ENCODE results near the gene STIM1. TPM values are rescaled to one million over a fixed set of nuclear protein-coding genes. Genes with fewer than 3 reads are reported as not detected.
A peak's percentile ranks its signal among the peaks of the same experiment; 100 is the strongest.

The STIM1 gene
- total RNA-seq, 4 donors from 2014 or later, result 42.4 to 114 (median 72.8) TPM

DNA sequence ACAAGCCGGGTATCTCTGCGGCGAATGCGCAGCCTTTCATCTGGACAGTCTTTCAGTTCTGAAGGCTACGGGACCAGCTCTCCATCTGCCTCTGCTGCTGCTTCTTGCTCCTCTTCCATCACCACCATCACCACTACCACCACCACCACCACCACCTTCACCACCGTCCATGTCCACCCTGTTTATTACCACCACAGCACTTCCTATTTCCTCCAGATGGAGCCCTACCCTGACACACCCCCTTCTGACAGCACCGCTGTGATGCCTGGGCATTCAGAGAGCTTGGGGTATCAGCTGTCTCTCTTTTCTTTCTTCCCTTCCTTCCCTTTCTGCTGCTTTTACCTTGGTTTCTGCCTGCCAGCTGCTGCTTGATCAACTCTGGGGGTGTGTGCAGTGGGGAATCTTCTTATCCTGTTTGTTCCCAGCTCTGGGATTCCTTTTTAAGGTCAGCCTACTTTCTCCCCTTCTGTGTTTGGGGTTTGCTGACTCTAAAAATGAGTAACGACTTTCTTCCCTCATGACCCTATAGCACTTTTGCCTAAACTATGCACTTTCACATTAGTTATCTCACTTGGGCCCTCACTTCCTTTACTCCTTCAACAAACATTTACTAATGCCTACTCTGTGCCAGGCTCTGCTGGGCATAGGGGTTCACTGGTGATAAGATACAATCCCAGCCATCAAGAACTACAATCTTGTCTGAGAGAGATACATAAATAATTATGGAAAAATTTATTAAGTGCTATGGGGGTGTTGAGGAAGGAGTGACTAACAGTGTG, 231.3 kb downstream of the STIM1 start:
- no peak for TF ChIP-seq POLR2AphosphoS5 (IDR thresholded peaks at IDR 0.05)
- TF ChIP-seq POLR2A (IDR thresholded peaks at IDR 0.05), result no peak
- TF ChIP-seq CTCF (IDR thresholded peaks at IDR 0.05), result no peak
- no peak for TF ChIP-seq EP300 (IDR thresholded peaks at IDR 0.05)
- Histone ChIP-seq H3K36me3 (peaks cover 3 to 95% of the 10 kb centered on the region in 2 donors), H3K4me3 (no peak overlapping the region), H3K27ac (no peak overlapping the region), H3K27me3 (no peaks in the 10 kb centered on the region), H3K4me1 (no peaks in the 10 kb centered on the region), H3K9me3 (no peaks in the 10 kb centered on the region)
- WGBS, 2 donors (ENCODE audit: low coverage in 1 of 2), result 84 to 87% methylated on average over 7 to 8 of the region's 8 CpGs
- ATAC-seq, result no peak

- H3K36me3 ChIP-seq, result peaks cover 3 to 95% of the 10 kb centered on the region in 2 donors
- WGBS, 2 donors (ENCODE audit: low coverage in 1 of 2), result 80 to 83% methylated on average over 3 to 5 of the region's 5 CpGs
- TF ChIP-seq CTCF (IDR thresholded peaks at IDR 0.05) (peak in 1 of 4 experiments; percentile 5), EP300 (IDR thresholded peaks at IDR 0.05) (no peak)
Measured at GRCh38 chr11:4087551-4087950, 232.1 kb downstream of the STIM1 start.

DNA sequence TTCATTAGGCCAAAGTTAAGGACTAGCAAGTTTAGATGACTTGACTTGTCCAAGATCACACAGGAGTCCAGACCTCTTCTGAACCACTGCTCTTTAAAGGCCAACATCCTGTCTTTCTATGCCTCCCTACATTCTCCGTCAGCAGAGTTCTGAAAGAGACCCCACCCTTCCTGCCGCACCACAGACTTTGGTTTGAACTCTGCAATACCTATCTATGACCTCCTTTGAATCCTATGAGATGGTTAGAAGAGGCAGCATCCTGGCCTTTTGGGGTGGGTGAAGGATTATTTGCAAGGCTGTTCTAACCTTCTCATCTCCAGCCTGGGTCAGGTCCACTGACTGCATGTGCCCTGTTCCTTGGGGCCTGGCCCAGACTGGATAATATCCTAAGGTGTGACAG, 234.8 kb downstream of the STIM1 start:
- Histone ChIP-seq H3K4me3 (no peak overlapping the region), H3K36me3 (peaks cover 3 to 69% of the 10 kb centered on the region in 2 donors), H3K4me1 (peaks cover 0 to 11% (median 0%) of the 10 kb centered on the region in 3 donors), H3K27me3 (no peaks in the 10 kb centered on the region), H3K27ac (no peak overlapping the region), H3K9me3 (no peaks in the 10 kb centered on the region)
- TF ChIP-seq POLR2A (IDR thresholded peaks at IDR 0.05), result no peak
- TF ChIP-seq EP300 (IDR thresholded peaks at IDR 0.05), result no peak
- TF ChIP-seq CTCF (IDR thresholded peaks at IDR 0.05), result no peak
- TF ChIP-seq POLR2AphosphoS5 (IDR thresholded peaks at IDR 0.05), result no peak
- no peak for ATAC-seq
- 92 to 100% methylated on average over 1 to 2 of the region's 2 CpGs for WGBS, 2 donors (ENCODE audit: low coverage in 1 of 2)

More at GRCh38 chr11:4087551-4087950, 232.1 kb downstream of the STIM1 start:
- H3K27ac ChIP-seq, result no peak overlapping the region
- no peaks in the 10 kb centered on the region for H3K9me3 ChIP-seq
- H3K27me3 ChIP-seq, result no peaks in the 10 kb centered on the region
- ATAC-seq, result no peak
- H3K4me3 ChIP-seq, result no peak overlapping the region
- H3K4me1 ChIP-seq, result no peaks in the 10 kb centered on the region

DNA sequence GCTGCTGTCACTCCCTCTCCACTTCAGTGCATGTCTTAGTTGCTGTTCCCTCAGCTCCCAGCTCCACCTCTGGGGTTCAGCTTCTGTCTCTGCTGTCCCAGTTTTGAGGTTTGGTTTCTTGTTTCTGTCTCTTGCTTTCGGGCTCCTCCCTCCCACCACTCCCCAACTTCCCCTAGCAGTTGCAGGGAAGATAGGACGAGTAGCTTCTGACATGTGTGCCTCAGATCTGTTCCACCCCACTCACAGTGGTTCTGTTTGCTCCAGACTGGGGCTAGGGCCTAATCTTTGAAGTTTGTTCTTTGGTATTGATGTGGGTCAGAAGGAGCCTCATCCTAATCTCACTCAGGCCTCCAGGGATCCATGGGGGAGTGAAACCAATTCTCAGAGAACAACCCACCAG, 236.6 kb downstream of the STIM1 start:
- Histone ChIP-seq H3K9me3 (no peaks in the 10 kb centered on the region), H3K4me3 (no peak overlapping the region), H3K27ac (no peak overlapping the region), H3K36me3 (peaks cover 0 to 53% of the 10 kb centered on the region in 2 donors), H3K27me3 (no peaks in the 10 kb centered on the region), H3K4me1 (peaks cover 0 to 29% (median 8%) of the 10 kb centered on the region in 3 donors)
- no peak for ATAC-seq
- TF ChIP-seq CTCF (IDR thresholded peaks at IDR 0.05) (no peak), POLR2AphosphoS5 (IDR thresholded peaks at IDR 0.05) (no peak), POLR2A (IDR thresholded peaks at IDR 0.05) (no peak), EP300 (IDR thresholded peaks at IDR 0.05) (no peak)
- 0% methylated on average over 1 of the region's 2 CpGs for WGBS, 2 donors (ENCODE audit: low coverage in 1 of 2)

Data from gastroesophageal sphincter (tissue), 4 donors.